HG02840 (cell line): ENCODE results near the gene PCDHB14.
"Not testable (repeated sequence)": the region's sequence is repeated elsewhere in the genome, so short reads cannot be mapped to it uniquely, and the experiment has no call there.

Experiments
- ATAC-seq: cut with Tn5 transposase; IDR thresholded peaks from one replicate; pipeline ENCODE4 v1.9.1; 2021; ENCODE audit warnings: mild to moderate bottlenecking, moderate library complexity, moderate number of reproducible peaks; ENCODE audit not compliant: unreplicated experiment, low FRiP score

The PCDHB14 gene

DNA sequence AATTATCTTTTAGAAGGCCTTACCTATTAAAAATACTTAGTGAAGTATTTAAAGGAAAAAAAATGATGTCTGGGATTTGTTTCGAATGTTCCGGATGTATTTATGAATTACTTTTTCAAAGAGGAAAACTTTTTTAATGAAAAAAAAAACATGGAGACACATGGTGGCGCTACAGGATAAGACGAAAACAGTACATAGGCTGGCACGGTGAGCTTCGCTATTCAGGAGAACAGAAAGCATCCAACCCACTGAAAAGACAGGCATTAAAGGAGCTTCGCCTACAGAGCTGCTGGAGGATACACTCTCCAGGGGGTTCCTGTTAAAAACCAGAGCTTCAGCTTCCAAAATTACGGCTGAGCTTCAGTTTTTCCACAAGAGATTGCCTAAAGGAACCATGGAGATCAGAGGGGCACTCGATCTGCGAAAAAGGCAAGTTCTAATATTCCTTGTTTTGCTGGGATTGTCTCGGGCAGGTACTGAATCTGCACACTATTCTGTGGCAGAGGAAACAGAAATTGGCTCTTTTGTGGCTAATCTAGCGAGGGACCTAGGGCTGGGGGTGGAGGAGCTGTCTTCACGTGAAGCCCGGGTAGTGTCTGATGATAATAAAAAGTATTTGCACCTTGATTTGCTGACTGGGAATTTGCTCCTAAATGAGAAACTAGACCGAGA, at the start of gene PCDHB14:
TSS of gene PCDHB14 (plus strand) at position 232 of the 672 bp plus-strand sequence. CDS start at position 395, 163 bp downstream.
- no peak for ATAC-seq

DNA sequence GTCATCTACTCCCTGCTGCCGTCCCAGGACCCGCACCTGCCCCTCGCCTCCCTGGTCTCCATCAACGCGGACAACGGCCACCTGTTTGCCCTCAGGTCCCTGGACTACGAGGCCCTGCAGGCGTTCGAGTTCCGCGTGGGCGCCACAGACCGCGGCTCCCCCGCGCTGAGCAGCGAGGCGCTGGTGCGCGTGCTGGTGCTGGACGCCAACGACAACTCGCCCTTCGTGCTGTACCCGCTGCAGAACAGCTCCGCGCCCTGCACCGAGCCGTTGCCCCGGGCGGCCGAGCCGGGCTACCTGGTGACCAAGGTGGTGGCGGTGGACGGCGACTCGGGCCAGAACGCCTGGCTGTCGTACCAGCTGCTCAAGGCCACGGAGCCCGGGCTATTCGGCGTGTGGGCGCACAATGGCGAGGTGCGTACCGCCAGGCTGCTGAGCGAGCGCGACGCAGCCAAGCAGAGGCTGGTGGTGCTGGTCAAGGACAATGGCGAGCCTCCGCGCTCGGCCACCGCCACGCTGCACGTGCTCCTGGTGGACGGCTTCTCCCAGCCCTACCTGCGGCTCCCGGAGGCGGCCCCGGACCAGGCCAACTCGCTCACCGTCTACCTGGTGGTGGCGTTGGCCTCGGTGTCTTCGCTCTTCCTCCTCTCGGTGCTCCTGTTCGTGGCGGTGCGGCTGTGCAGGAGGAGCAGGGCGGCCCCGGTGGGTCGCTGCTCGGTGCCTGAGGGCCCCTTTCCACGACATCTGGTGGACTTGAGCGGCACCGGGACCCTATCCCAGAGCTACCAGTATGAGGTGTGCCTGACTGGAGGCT, 48.6 kb upstream of the PCDHB14 start:
- not testable (repeated sequence) for ATAC-seq

DNA sequence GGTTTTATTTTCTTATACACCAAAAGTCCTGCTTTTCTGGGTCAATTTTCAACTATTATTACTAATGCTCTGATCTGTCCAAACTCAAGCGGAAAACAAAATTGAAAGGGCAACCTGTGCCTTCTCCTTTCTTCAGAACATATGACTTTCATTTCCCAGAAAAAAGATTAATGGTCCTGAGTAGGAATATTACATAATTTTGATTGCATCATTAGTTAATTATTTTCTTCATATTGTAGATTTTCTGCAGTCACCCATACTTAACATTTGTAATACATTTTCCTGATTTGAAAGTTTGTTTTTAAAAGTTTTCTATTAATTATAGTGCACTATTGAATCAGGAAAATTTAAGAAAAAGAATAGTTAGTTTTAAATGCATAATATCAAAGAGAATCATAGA, 47.2 kb upstream of the PCDHB14 start:
- no peak for ATAC-seq

DNA sequence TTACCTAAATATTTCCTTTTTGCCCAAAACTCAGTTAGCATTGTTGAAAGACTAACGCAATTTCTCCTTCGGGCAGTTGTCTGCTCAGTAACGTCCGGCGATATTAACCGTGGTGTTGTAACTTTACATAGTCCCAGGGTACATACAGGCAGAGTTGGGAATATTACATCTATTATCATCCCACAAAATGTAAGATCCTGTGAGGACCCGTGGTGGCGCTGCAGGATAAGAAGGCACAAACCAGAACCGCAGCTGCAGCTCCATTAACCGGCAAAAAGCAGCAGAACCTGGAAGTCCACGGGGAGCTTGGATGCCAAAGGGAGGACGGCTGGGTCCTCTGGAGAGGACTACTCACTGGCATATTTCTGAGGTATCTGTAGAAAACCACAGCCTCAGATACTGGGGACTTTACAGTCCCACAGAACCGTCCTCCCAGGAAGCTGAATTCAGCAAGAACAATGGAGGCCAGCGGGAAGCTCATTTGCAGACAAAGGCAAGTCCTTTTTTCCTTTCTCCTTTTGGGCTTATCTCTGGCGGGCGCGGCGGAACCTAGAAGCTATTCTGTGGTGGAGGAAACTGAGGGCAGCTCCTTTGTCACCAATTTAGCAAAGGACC, 45.5 kb upstream of the PCDHB14 start, which contains the start of gene PCDHB8:
TSS of gene PCDHB8 (plus strand) at position 214 of the 615 bp plus-strand sequence. CDS start at position 459, 245 bp downstream.
- not testable (repeated sequence) for ATAC-seq

DNA sequence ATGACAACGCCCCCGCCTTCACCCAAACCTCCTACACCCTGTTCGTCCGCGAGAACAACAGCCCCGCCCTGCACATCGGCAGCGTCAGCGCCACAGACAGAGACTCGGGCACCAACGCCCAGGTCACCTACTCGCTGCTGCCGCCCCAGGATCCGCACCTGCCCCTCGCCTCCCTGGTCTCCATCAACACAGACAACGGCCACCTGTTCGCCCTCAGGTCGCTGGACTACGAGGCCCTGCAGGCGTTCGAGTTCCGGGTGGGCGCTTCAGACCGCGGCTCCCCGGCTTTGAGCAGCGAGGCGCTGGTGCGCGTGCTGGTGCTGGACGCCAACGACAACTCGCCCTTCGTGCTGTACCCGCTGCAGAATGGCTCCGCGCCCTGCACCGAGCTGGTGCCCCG, 43.8 kb upstream of the PCDHB14 start:
- ATAC-seq: not testable (repeated sequence)

DNA sequence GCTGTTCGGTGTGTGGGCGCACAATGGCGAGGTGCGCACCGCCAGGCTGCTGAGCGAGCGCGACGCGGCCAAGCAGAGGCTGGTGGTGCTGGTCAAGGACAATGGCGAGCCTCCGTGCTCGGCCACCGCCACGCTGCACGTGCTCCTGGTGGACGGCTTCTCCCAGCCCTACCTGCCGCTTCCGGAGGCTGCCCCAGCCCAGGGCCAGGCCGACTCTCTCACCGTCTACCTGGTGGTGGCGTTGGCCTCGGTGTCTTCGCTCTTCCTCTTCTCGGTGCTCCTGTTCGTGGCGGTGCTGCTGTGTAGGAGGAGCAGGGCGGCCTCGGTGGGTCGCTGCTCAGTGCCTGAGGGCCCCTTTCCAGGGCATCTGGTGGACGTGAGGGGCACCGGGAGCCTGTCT, 43.3 kb upstream of the PCDHB14 start:
- not testable (repeated sequence) for ATAC-seq

DNA sequence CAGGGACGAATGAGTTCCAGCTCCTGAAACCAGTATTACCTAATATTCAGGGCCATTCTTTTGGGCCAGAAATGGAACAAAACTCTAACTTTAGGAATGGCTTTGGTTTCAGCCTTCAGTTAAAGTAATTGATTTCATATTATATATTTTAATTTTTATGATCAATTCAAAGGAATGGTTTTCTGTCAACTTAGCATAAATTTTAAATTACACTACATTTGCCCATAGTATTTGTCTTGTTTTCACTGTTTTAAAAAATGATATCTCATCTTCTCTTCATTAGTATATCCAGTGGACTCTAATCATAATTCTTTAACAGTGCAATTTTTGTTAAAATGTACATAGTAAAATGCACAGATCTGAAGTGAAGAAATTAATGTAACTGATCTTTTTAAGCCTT, 42.8 kb upstream of the PCDHB14 start:
- no peak for ATAC-seq

DNA sequence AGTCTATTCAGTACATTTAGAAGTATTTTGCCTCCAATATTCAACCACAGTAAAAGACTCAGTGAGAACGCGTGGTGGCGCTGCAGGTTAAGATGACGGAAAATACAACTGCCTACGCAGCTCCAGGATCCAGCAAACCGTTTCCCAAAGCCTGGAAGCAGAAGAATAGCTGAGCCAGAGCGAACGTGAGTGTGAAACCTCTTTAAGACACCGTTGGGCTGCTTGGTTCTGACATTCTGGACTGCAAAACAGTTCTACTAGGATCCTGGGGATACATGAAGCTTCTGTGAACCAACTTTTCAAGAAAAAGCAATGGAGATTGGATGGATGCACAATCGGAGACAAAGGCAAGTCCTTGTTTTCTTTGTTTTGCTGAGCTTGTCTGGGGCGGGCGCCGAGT, 40.9 kb upstream of the PCDHB14 start, which contains the start of gene PCDHB16:
TSS of gene PCDHB16 (plus strand) at position 140 of the 400 bp plus-strand sequence. CDS start at position 313, 173 bp downstream.
- no peak for ATAC-seq

DNA sequence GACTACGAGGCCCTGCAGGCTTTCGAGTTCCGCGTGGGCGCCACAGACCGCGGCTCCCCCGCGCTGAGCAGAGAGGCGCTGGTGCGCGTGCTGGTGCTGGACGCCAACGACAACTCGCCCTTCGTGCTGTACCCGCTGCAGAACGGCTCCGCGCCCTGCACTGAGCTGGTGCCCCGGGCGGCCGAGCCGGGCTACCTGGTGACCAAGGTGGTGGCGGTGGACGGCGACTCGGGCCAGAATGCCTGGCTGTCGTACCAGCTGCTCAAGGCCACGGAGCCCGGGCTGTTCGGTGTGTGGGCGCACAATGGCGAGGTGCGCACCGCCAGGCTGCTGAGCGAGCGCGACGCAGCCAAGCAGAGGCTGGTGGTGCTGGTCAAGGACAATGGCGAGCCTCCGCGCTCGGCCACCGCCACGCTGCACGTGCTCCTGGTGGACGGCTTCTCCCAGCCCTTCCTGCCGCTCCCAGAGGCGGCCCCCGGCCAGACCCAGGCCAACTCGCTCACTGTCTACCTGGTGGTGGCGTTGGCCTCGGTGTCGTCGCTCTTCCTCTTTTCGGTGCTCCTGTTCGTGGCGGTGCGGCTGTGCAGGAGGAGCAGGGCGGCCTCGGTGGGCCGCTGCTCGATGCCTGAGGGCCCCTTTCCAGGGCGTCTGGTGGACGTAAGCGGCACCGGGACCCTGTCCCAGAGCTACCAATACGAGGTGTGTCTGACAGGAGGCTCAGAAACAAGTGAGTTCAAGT, 38.9 kb upstream of the PCDHB14 start:
- ATAC-seq: not testable (repeated sequence)

DNA sequence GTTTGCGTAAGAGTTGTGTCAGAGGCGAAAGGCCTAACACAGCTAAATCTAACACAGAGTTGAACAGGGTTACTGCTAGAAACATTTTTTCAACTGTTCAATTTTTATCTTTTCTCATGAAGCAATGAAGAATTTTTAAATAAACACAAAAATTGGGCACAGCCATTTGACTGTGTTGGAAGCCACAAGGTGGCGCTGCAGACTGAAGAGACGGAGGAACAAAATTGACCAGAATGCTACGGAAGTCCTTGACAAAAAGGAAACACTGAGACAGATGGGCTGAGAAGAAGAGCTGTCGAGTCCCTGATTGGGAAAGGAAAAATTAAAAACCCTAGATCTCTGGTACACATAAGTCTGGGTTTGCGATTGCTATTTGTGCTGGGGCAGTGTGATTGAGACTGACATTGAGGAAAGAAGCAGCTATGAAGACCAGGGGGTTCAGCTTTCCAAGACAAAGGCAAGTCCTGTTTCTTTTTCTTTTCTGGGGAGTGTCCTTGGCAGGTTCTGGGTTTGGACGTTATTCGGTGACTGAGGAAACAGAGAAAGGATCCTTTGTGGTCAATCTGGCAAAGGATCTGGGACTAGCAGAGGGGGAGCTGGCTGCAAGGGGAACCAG, 36.1 kb upstream of the PCDHB14 start, which contains the start of gene PCDHB9:
TSS of gene PCDHB9 (plus strand) at position 265 of the 616 bp plus-strand sequence. CDS start at position 423, 158 bp downstream.
- ATAC-seq: no peak

DNA sequence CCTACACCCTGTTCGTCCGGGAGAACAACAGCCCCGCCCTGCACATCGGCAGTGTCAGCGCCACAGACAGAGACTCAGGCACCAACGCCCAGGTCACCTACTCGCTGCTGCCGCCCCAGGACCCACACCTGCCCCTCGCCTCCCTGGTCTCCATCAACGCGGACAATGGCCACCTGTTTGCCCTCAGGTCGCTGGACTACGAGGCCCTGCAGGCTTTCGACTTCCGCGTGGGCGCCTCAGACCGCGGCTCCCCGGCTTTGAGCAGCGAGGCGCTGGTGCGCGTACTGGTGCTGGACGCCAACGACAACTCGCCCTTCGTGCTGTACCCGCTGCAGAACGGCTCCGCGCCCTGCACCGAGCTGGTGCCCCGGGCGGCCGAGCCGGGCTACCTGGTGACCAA, 34.5 kb upstream of the PCDHB14 start:
- ATAC-seq: not testable (repeated sequence)

DNA sequence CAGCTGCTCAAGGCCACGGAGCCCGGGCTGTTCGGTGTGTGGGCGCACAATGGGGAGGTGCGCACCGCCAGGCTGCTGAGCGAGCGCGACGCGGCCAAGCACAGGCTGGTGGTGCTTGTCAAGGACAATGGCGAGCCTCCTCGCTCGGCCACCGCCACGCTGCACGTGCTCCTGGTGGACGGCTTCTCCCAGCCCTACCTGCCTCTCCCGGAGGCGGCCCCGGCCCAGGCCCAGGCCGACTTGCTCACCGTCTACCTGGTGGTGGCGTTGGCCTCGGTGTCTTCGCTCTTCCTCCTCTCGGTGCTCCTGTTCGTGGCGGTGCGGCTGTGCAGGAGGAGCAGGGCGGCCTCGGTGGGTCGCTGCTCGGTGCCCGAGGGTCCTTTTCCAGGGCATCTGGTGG, 34.0 kb upstream of the PCDHB14 start:
- not testable (repeated sequence) for ATAC-seq

DNA sequence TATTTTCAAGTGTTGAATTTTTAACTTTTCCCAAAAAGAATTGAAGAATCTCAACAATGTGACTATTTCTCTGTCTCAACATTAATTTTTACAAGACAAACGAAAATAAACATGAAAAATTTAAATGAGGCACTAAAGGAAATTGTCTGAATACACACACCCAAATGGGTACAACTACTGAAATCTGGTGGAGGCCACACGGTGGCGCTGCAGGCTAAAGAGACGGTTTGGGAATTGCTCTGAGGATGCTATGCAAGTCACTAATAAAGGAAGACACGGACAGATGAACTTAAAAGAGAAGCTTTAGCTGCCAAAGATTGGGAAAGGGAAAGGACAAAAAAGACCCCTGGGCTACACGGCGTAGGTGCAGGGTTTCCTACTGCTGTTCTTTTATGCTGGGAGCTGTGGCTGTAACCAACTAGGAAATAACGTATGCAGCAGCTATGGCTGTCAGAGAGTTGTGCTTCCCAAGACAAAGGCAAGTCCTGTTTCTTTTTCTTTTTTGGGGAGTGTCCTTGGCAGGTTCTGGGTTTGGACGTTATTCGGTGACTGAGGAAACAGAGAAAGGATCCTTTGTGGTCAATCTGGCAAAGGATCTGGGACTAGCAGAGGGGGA, 30.9 kb upstream of the PCDHB14 start, which contains the start of gene PCDHB10:
TSS of gene PCDHB10 (plus strand) at position 244 of the 616 bp plus-strand sequence. CDS start at position 444, 200 bp downstream.
- ATAC-seq: no peak

DNA sequence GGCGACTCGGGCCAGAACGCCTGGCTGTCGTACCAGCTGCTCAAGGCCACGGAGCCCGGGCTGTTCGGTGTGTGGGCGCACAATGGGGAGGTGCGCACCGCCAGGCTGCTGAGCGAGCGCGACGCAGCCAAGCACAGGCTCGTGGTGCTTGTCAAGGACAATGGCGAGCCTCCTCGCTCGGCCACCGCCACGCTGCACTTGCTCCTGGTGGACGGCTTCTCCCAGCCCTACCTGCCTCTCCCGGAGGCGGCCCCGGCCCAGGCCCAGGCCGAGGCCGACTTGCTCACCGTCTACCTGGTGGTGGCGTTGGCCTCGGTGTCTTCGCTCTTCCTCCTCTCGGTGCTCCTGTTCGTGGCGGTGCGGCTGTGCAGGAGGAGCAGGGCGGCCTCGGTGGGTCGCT, 28.8 kb upstream of the PCDHB14 start:
- ATAC-seq: not testable (repeated sequence)

DNA sequence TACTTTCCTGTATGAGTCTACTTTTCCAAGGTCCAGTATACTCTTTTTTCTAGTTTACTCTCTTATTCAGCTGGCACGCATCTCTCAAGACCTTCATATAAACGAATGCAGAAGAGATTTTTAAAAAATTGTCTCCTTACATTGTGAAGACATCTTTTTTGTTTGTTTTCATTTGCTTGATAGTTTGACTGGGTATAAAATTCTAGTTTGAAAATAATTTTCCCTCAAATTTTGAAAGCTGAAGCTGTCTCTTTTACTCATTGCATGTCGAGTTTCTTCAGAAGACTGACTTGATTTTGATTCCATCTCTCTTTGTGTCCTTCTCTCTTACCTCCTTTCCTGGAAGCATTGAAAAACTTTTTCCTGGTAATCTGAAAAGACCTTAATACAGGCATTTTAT, 26.8 kb upstream of the PCDHB14 start:
- no peak for ATAC-seq

DNA sequence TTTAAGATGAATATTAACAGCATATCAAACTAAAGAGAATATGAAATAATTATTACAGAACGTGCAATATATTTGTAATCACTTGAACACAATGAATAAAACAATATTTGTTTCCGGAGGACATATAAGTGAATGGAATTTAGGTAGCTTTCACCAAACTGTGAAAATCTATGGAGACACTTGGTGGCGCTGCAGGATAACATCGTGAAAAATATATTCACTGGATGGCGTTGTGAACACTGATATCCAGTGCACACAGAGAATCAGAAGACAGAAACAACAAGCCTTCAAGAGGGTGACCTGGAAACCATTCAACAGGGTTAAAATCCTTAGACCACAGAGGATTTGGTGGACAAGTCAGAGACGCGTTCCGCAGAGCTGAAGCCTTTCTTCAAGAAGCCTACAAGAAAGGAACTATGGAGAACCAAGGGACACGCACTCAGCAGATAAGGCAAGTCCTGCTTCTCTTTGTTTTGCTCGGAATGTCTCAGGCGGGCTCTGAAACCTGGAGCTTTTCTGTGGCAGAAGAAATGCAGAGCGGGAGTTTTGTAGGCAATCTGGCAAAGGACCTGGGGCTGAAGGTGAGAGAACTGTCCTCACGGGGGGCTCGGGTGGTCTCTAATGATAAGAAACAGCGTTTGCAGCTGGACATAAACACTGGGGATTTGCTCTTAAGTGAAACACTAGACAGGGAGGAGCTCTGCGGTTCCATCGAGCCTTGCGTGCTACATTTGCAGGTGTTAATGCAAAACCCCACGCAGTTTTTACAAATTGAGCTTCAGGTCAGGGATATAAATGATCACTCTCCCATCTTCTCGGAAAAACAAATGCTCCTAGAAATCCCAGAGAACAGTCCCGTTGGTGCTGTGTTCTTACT, 23.5 kb upstream of the PCDHB14 start, which contains the start of gene PCDHB11:
TSS of gene PCDHB11 (plus strand) at position 269 of the 877 bp plus-strand sequence. CDS start at position 417, 148 bp downstream.
- ATAC-seq: no peak

DNA sequence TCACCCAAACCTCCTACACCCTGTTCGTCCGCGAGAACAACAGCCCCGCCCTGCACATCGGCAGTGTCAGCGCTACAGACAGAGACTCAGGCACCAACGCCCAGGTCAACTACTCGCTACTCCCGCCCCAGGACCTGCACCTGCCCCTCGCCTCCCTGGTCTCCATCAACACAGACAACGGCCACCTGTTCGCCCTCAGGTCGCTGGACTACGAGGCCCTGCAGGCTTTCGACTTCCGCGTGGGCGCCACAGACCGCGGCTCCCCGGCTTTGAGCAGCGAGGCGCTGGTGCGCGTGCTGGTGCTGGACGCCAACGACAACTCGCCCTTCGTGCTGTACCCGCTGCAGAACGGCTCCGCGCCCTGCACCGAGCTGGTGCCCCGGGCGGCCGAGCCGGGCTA, 22.0 kb upstream of the PCDHB14 start:
- not testable (repeated sequence) for ATAC-seq

DNA sequence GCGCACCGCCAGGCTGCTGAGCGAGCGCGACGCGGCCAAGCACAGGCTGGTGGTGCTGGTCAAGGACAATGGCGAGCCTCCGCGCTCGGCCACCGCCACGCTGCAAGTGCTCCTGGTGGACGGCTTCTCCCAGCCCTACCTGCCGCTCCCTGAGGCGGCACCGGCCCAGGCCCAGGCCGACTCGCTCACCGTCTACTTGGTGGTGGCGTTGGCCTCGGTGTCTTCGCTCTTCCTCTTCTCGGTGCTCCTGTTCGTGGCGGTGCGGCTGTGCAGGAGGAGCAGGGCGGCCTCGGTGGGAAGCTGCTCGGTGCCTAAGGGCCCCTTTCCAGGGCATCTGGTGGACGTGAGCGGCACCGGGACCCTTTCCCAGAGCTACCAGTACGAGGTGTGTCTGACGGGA, 21.5 kb upstream of the PCDHB14 start:
- ATAC-seq: not testable (repeated sequence)
